Caco-2 (cell line): ENCODE data around the gene HTR3C. TPM values are rescaled to one million over a fixed set of nuclear protein-coding genes. Genes with fewer than 3 reads are reported as not detected.

Source experiments
- BruUV-seq: library from RNA; stranded (reverse); fragments of 400-500 nt; replicated peaks from 2 replicates; lab custom pipeline; 2021; lab: Mats Ljungman, UMichigan
- CTCF ChIA-PET: fragments of 300-600 bp; sonication (Branson Sonifier 250); formaldehyde crosslinking; loops from one replicate; lab custom pipeline; 2022; ENCODE audit warnings: antibody characterized with exemption; lab: Charles Lee
- POLR2A ChIA-PET: fragments of 300-600 bp; sonication (Branson Sonifier 250); formaldehyde crosslinking; loops from one replicate; lab custom pipeline; 2022; ENCODE audit warnings: antibody characterized with exemption; lab: Charles Lee
- DNase-seq, 2 experiments: peaks; one replicate each; pipeline versions ENCODE4 v3.0.0 to v3.0.0-alpha.2; 2020 to 2022
- H3K27me3 ChIP-seq: replicated peaks from 2 replicates; pipeline ENCODE4 v1.6.0; 2011; ENCODE audit warnings: low read length; ENCODE audit not compliant: control insufficient read depth, insufficient read depth
- H3K36me3 ChIP-seq: 2 replicates; pipeline ENCODE4 v1.5.1; 2011; ENCODE audit warnings: low read length; ENCODE audit not compliant: control insufficient read depth, insufficient read depth
- H3K4me1 ChIP-seq: fragments of 250-450 bp; sonication (Bioruptor Pico); 2 replicates; pipeline ENCODE4 v1.5.1; 2020; ENCODE audit warnings: mild to moderate bottlenecking
- H3K4me3 ChIP-seq: 2 replicates; pipeline ENCODE4 v1.5.1; 2011; ENCODE audit warnings: low read depth, mild to moderate bottlenecking, control low read depth, low read length
- H3K9me3 ChIP-seq: fragments of 250-450 bp; sonication (Bioruptor Pico); 2 replicates; pipeline ENCODE4 v1.5.1; 2020; ENCODE audit warnings: mild to moderate bottlenecking, moderate library complexity
- H3K27ac Mint-ChIP-seq: one replicate; pipeline ENCODE4 v1.8.0; 2022; ENCODE audit warnings: mixed read lengths; ENCODE audit not compliant: unreplicated experiment
- H3K27me3 Mint-ChIP-seq: one replicate; pipeline ENCODE4 v1.8.0; 2022; ENCODE audit warnings: mixed read lengths; ENCODE audit not compliant: insufficient read depth, unreplicated experiment
- H3K36me3 Mint-ChIP-seq: one replicate; pipeline ENCODE4 v1.8.0; 2022; ENCODE audit warnings: mild to moderate bottlenecking, mixed read lengths; ENCODE audit not compliant: insufficient read depth, unreplicated experiment
- H3K4me1 Mint-ChIP-seq: one replicate; pipeline ENCODE4 v1.8.0; 2022; ENCODE audit warnings: low read depth, mixed read lengths; ENCODE audit not compliant: unreplicated experiment
- H3K4me3 Mint-ChIP-seq: one replicate; pipeline ENCODE4 v1.8.0; 2022; ENCODE audit warnings: mild to moderate bottlenecking, moderate library complexity, mixed read lengths; ENCODE audit not compliant: unreplicated experiment
- H3K9me3 Mint-ChIP-seq: one replicate; pipeline ENCODE4 v1.8.0; 2022; ENCODE audit warnings: mixed read lengths; ENCODE audit not compliant: unreplicated experiment
- CTCF ChIP-seq, 2 experiments: fragments of 200-600 bp in 1 of 2; IDR thresholded peaks; 1 replicate in 1 of 2; 2 replicates in 1 of 2; pipeline versions ENCODE4 v1.5.1 to v1.8.0; 2011 to 2022; ENCODE audit warnings: antibody characterized with exemption in 1 of 2, control low read depth in 1 of 2, inconsistent platforms in 1 of 2, low read depth in 1 of 2, low read length in 1 of 2, mild to moderate bottlenecking in 1 of 2, moderate library complexity in 1 of 2; ENCODE audit not compliant: insufficient read depth in 1 of 2, severe bottlenecking in 1 of 2, unreplicated experiment in 1 of 2
- intact Hi-C: fragments of 100-400 bp; cut with micrococcal nuclease; formaldehyde crosslinking; loops from one replicate; pipeline ENCODE4 v1.10.0; 2022; ENCODE audit not compliant: unreplicated experiment
- total RNA-seq: library from RNA; stranded (reverse); gene quantifications from 2 replicates; pipeline ENCODE4 v1.2.3, GENCODE V29; 2022

The HTR3C gene
- total RNA-seq, 1 experiment from 2014 or later: not detected

GRCh38 chr3:184050217-184050847 is 2.5 kb upstream of the HTR3C start:
- Mint-ChIP-seq H3K4me1 (no peaks in the 10 kb centered on the region), H3K36me3 (no peaks in the 10 kb centered on the region), H3K27me3 (peaks cover 2% of the 10 kb centered on the region), H3K9me3 (no peaks in the 10 kb centered on the region), H3K4me3 (no peak overlapping the region), H3K27ac (no peak overlapping the region)
- ChIA-PET POLR2A (no interaction called here), CTCF (no interaction called here)
- no peaks in the 10 kb centered on the region for H3K27me3 ChIP-seq
- no TSS peak for BruUV-seq
- no peaks in the 10 kb centered on the region for H3K36me3 ChIP-seq
- TF ChIP-seq CTCF (IDR thresholded peaks at IDR 0.05; ENCODE audit: insufficient read depth in 1 of 2, low read depth in 1 of 2, low read length in 1 of 2, severe bottlenecking in 1 of 2, unreplicated experiment in 1 of 2): no peak
- no peak for DNase-seq
- intact Hi-C loops: no loop called here
- H3K4me1 ChIP-seq: no peaks in the 10 kb centered on the region
- no peaks in the 10 kb centered on the region for H3K9me3 ChIP-seq
- H3K4me3 ChIP-seq: no peak overlapping the region

- Histone ChIP-seq H3K36me3 (no peaks in the 10 kb centered on the region), H3K4me1 (no peaks in the 10 kb centered on the region), H3K27me3 (no peaks in the 10 kb centered on the region), H3K9me3 (no peaks in the 10 kb centered on the region), H3K4me3 (no peak overlapping the region)
- Mint-ChIP-seq H3K9me3 (no peaks in the 10 kb centered on the region), H3K27ac (no peak overlapping the region), H3K4me3 (no peak overlapping the region), H3K4me1 (no peaks in the 10 kb centered on the region), H3K27me3 (no peaks in the 10 kb centered on the region), H3K36me3 (no peaks in the 10 kb centered on the region)
- CTCF ChIA-PET: interaction anchor here (0.5 kb wide), 1 partner anchor 135 kb away, joined by 5 read pairs; no protein-coding TSS in a partner anchor
- no TSS peak for BruUV-seq
- intact Hi-C loops: no loop called here
- no peak for DNase-seq
- no peak for TF ChIP-seq CTCF (IDR thresholded peaks at IDR 0.05; ENCODE audit: insufficient read depth in 1 of 2, low read depth in 1 of 2, low read length in 1 of 2, severe bottlenecking in 1 of 2, unreplicated experiment in 1 of 2)
- POLR2A ChIA-PET: no interaction called here
These were observed 5.2 kb downstream of the HTR3C start for GRCh38 chr3:184058029-184058428.

GRCh38 chr3:184059424-184059823 is 6.6 kb downstream of the HTR3C start:
- Histone ChIP-seq H3K9me3 (no peaks in the 10 kb centered on the region), H3K27me3 (no peaks in the 10 kb centered on the region), H3K4me3 (no peak overlapping the region), H3K4me1 (no peaks in the 10 kb centered on the region), H3K36me3 (no peaks in the 10 kb centered on the region)
- Mint-ChIP-seq H3K4me1 (no peaks in the 10 kb centered on the region), H3K9me3 (no peaks in the 10 kb centered on the region), H3K36me3 (no peaks in the 10 kb centered on the region), H3K27ac (no peak overlapping the region), H3K27me3 (no peaks in the 10 kb centered on the region), H3K4me3 (no peak overlapping the region)
- no TSS peak for BruUV-seq
- ChIA-PET POLR2A (no interaction called here), CTCF (no interaction called here)
- no peak for TF ChIP-seq CTCF (IDR thresholded peaks at IDR 0.05; ENCODE audit: insufficient read depth in 1 of 2, low read depth in 1 of 2, low read length in 1 of 2, severe bottlenecking in 1 of 2, unreplicated experiment in 1 of 2)
- intact Hi-C loops: no loop called here
- DNase-seq: no peak
